ENCODE measurements around the gene MTA1.

Gene MTA1

DNA sequence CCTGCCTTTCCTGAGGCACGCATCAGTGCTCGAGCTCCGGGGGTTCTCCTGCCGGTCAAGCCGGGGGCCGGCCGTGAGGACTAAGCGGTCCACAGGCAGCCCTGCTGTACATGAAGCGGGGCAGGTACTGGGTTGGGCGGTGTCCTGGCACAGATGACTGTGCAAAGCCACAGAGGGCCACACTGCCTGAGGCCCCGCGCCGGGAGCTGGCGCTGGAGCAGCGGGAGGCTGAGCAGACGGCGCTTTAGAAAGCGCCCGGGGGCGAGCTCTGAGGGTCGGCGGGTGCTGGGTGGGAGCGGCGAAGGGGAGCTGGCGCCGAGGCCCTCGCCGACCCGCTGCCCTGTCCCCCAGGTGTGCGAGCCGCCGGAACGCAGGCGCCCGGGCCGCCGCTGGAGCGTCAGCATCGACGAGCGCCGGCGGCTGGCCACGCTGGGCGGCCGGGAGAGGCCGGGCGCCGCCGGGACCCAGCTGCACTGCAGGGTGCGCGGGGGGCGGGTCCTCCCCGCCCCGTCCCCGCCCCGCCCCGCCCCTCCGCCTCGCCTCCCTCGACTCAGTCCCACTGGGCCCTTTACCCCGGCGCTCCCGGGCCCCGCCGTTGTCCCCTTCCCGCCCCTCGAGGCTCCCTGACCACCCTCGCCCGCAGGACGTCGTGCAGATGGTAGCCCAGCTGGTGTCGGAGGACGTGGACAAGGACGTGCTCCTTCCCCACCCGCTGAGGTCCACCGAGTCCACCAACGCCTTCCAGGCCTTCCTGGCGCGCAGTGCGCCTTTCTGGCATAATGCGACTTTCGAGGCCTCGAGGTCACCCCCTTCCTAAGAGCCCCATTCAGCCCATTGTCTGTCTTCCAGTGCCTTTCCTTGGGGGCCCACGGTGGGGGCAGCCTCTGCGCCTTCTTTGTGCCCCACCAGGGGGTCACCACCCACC lies 8.3 kb upstream of the MTA1 start:
- peak in 1 of 2 donors; percentile 45 for DNase-seq

DNA sequence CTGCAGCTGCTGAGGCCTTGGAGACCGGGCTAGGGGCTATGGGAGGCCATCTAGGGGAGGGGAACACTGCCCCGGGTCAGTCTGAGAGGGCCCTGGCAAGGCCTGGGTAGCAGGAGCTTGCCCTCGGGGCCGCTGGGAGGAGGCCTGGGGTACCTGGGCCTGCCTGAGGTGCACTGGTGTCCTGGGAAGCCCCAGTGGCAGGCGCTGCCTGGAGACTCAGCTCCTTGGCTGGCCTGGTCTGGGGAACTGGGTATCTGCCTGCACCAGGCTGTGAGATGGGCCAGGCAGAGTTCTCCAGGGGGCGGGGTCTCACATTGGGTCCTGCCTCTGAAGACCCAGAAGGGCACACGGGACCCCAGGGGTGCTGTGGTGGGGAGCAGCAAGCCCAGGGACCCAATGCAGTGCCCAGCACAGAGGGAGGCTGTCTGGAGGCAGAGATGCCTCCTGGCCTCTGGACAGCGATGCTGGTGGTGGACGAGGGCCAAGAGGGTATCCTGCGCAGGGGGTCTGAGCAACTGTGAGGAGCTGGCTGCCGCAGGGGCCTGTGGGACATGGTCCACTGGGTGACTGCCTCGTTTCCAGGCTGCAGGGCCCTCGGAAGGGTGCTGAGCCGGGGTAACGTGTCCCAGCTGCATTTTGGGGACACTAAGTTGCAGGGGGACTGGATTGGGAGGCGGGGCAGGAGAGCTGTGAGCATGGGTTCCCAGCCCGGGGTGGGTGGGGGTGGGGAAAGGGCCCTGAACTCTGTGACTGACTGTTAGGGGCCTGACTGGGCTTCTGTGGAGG lies 7.4 kb upstream of the MTA1 start:
- no peak for DNase-seq

DNA sequence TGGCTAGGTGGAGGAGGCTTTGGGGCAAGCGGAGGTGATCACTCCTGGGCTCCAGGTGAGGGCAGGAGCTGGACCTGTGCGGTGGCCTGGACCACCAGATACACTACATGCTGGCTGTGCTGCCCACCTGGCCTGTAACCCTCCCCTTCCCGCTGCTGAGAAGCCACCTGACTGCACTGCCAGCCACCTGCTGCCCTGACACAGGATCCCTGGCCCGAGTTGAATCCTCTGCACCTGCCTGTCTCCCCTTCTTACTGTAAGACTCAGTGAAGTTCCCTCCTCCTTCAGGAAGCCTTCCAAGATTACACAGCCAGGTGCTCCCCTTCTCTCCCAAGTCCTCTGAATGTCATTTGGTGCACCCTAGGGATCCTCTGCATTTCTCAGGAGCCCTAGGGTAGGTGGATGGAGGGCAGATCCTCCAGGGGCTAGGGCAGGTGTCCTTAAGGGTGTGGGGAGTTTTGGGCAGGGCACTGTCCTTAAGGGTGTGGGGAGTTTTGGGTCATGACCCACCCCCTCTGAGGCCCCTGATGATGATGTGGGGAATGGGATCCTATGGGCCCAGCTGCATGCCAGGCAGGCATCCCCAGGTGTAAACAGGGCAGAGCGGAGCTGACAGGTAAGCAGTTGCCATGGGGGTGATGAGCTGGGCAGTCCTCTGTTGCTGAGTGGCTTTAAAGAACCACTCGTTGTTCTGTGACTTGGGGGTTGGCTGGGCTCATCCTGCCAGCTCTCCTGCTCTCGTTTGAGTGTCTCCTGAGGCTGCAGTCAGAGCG lies 6.7 kb upstream of the MTA1 start:
- DNase-seq, result no peak

DNA sequence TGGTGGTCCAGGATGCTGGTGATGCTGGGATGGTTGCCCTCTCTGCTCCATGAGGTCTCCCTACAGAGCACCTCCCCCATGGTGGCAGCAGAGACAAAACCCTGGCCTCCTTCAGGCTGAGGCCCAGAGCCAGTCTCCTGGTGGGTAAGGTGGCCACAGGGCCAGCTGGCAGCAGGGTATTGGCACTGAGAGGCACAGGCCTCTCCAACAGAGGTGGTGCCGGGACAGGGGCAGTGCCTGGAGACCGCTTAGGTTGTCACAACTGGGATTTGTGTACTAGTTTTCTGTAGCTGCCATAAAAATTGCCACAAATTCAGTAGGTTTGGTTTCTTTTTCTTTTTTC lies 6.1 kb upstream of the MTA1 start:
- DNase-seq, result no peak

DNA sequence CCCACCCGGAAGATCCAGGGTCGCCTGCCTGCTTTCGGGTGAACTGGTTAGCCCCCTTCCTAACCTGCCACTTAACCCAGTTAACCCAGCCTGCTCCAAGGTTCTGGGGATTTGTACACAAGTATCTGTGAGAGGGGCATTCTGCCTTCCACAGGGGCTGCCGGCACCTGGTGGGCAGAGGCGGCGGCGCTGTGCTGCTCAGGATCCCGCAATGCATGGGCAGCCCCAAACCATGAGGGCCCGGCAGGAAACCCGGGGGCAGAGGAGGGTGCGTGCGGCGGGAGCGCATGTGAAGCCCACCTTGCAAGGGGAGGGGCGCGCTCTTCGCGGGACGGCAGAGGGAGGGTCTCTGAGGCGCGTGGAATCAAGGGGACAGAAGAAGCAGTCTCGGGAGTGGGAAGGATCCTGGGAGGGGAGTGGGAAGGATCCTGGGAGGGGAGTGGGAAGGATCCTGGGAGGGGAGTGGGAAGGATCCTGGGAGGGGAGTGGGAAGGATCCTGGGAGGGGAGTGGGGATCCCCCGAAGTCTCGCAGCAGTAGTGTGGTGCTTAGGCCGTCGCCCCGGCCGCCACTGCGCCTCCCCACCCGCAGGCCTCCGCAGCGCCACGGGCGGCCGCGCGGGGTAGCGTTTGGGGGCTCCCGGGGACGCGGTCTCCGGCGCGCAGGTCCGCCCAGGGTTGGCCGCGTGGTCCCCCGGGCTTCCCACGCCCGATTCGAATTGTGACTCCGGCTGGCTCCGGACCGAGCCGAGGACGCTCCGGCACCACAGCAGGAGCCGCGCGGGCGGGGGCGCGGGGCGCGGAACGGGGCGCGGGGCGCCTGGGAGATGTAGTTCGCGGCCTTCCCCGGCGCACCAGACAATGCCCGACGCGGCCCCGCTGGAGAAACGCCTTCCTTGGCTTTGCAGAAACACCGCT lies 4.9 kb upstream of the MTA1 start:
- peak; percentile 73 to 75 for DNase-seq

DNA sequence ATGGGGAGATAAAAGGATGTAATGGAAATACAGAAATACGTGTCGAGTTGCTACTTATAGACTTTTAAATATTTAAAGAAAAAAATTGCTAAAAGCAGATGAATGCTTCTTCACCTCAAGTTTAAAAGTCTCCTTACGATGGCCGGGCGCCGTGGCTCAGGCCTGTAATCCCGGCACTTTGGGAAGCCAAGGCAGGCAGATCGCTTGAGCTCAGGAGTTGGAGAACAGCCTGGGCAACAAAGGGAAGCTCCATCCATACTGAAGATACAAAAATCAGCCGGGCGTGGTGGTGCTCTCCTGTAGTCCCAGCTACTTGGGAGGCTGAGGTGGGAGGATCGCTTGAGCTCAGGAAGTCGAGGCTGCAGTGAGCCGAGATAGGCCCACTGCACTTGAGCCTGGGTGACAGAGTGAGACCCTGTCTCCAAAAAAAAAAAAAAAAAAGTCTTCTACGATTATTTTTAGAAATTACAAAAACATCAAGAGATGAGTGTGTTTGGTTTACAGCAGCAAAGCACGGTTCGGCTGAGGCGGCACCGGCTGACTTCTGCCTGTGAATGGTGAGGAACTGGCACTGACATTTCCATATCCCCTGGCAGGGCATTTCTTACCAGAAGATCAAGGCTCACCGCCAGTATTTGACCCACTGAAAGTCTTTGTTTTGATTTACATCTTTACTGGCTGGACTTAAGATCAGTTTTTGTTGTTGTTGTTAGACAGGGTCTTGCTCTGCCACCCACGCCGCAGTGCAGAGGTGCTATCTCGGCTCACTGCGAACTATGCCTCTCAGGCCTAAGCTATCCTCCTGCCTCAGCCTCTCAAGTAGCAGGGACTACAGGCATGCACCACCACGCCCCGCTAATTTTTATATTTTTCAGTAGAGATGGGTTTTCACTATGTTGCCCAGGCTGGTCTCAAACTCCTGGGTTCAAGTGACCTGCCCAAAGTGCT lies 3.9 kb upstream of the MTA1 start:
- DNase-seq, result no peak

DNA sequence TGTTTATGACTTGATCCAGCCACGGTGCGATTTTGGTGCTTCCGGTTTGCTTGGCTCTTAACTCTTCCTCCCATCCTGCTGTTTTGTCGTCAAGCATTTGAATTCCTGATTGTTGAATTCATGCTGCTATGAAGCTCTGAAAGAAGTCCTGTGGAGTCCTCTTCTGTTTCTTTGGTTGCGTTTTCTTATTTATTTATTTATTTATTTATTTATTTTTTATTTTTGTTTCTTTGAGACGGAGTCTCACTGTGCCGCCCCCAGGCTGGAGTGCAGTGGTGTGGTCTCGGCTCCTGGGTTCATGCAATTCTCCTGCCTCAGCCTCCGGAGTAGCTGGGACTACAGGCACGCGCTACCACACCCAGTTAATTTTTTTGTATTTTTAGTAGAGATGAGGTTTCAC lies 3.0 kb upstream of the MTA1 start:
- DNase-seq, result no peak

DNA sequence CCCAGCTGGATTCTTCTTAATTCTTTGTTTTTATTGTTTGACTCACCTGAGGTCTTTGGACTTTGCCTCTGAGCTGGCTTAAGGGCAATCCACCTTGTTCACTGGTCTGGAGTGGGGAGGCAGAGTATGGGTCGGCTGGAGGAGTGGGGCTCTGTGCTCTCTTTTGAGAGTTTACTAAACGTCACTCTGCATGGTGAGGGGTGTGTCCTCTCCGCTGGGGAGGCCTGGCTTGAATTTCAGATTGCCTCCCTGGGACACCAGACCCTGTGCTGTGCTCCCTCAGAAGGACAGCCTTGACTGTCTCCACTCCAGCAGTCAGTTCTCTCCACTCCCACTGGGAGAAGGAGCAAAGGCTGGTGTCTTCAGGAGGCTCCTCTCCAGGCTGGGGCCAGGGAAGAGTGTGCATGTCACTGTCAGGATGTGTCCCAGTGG lies 1.9 kb upstream of the MTA1 start:
- DNase-seq, result no peak

DNA sequence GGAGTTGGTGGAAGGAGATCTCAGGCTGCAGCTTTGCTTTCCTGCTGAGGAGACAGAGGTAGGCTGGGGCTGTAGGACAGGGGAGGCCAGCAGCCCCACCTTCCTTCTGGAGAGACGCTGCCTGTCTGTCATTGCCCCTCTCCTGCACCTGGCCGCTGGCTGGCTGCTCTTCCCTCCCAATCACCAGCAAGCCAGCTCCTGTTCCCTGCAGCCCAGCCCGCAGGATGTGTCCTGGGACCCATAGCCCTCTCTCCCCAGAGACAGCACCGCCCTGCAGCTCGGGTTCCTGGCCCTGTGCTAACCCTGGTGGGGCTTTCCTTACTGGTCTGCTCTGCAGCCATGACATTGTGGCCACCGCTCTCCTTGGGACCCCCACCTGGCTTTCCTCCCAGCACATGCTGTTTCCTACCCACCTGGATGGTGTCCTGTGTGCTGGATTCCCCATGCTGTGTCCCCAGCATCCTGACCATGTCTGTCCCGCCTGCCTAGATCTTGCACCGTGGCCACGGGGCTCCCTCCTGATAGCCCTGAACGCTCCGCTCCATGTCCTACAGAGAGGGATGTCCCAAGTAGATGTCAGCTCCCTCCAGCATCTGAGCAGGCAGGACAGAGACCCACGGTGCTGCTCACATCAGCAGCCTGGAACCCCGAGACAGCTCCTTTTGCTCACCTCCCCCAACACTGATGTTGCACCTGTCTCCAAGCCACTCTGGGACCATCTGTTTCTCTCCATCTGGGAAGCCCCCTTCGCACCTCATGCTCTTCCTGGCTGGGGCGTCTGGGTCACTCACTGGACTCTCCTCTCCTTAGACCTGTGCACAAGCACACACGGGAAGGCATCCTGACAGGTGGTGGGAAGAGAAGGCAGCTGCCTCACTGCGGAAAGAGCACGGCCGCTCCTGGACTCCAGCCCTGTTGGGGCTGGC lies 1.1 kb upstream of the MTA1 start:
- no peak for DNase-seq

DNA sequence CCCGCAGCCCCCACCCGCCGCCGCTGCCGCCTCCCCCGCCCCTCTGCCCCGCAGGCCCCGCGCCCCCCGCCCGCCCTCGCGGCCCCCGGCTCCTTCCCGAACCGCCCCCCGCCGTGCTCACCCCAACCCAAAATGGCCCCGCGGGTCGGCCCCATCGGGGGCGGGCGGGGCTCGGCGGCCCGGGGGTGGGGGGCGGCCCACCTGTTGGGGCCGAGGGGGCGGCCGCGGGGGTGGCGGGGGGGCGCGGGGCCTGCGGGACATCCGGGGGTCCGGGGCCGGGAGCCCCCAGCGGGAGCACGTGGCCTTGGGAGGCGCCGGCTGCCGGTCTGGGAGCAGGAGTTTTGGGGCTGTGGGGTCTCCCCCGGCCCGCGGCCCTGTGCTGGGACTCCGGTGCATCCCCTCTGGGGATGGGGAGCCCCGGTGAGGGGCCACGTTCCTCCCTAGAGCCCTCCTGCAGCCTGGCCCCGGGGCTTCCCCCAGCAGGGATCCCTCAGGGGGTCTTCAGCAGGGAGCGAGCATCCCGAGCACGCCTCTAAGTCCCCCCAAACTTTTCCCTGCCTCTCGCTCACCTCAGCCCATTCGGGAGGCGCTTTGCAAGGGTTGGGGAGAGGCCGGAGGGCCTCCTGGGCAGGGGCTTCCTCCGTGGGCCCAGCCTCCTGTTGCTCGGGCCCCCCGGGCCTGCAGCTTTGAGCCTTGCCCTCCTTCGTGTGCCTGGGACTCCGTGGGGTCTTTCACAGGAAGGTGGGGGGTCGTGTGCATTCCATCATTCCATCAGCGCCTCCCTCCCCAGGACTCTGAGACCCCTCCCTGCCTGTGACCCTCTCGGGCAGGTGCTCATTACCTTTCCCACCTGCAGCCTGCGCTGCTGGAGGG lies 710 bp downstream of the MTA1 start:
- DNase-seq, result no peak

DNA sequence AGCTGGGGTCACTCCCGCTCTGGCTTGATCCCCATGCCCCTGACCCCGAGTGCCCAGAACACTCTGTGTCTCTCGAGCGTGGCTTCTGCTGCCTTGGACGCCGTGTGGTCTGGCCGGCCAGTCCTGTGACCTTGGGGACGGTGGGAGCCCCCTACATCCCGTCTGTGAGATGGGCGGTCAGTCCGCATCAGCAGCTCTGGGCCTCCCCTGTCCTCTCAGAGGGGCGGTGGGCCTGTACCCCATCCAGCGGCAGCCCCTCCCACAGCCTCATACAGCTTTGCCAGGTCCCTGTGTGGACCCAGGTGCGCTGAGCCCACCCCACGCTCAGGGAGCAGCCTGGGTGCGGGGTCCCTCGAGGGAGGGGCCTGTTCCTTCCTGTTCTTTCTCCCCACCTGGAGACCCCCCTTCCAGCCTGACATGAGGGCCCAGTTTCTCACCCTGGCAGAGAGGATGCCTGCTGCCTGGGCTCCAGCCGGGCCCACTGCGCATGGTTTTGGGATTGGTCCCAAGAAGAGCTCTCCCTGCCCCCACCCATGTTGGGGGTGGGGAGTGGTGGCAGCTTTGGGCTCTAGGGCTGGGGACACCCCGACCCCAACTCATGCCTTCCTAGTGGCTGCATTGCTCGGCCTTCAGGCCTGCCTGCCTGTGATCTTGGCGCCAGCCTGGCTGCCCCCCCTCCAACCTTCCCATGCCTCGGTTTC lies 1.5 kb downstream of the MTA1 start:
- no peak for DNase-seq

DNA sequence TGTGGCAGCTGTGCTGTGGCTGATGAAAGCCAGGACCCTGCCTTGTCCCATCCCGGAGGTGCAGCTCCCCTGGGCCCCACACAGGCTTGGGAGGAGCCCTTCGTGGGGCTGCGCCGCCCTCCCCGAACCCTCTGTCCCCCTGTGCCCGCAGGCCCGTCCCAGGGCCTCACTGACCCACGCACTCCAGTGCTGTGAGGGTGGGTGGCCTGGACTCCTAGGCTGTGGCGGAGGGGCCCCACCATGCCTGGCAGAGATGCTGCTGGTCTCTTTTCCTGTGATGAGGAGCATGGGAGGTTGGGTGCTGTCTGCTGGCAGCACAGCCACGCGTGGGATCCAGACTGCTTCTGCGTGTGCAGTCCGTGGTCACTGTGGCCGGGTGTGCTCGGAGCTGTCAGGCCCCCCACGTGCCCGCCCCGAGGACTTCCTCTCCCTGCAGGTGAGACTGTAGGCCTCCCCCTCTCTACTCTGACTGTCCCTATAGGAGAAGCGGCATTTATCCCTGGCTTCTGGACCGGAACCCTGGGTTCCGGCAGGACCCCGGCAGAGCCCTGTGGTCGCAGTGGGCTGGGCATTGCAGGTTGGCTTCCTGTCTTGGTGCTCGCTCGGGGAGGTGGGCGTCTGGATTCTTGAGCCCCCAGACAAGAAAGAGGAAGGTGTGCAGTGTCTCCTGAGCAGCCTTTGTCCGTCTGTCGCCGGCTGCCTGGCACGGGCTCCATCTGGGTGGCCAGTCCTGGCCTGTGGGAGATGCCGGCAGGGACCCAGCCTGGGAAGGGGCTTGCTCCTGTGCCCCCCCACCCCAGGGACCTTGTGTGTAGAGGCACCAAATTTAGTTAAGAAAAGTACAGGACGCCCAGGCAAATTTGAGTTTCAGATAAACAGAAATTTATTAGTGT lies 2.3 kb downstream of the MTA1 start:
- DNase-seq, result no peak

DNA sequence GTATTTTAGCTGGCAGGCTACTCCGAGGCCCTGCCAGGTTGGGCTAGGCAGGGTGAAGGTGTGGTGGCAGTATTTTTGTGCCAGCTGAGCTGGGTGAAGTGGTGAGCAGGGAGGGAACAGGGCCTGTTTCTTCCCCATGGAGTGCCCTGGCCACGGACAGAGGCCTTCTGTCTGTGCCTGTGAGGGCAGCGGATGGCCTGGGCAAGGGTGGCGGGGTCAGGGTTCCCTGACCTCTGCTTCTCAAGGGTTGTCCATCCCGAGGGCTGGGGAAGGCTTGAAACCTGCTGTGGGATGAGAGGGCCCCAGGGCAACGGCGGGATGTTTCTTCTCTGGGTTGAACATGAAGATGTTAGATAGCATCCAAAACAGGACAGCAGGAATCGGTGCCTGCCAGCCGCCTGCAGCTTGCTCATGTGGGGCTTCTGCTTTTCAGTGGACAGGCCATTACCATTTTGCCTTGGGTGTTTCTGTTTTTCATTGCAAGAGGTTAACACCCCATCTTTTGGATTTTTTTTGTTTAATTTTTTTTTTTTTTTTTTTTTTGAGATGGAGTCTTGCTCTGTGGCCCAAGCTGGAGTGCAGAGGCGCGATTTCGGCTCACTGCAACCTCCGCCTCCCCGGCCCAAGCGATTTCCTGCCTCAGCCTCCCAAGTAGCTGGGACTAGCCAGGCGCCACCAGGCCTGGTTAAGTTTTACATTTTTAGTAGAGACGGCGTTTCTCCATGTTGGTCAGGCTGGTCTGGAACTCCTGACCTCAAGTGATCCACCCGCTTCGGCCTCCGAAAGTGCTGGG lies 3.3 kb downstream of the MTA1 start:
- no peak for DNase-seq

DNA sequence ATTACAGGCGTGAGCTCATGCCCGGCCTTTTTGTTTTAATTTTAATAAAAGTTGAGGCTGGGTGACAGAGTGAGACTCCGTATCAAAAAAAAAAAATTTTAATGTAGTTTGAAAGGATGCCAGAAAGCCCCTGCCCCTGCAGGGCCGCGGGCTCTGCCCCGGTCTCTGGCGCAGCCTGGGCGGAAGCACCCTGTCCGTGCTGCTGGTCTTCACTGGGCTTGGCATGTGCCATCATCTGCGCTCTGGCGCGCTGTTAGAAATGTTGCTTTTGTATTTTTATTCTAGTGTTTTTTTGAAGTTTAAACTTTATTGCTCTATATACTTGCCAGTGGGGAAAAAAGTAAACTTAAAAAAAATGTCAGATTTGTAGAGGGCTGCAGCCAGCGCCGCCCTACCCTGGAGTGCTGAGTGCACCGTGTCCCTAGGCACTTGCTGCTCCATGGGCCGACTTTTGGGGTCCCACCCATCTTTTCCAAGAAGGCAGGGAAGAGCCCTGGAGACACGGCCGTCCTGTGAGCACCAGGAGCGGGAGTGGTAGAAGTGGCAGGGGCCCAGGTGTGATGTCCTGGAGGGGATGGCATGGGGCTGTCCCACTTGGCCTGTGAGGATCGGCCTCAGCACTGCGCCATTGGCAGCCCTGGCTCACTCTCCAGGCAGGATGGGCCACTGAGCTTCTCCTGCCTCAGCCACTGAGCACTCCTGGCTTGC lies 4.0 kb downstream of the MTA1 start:
- no peak for DNase-seq

DNA sequence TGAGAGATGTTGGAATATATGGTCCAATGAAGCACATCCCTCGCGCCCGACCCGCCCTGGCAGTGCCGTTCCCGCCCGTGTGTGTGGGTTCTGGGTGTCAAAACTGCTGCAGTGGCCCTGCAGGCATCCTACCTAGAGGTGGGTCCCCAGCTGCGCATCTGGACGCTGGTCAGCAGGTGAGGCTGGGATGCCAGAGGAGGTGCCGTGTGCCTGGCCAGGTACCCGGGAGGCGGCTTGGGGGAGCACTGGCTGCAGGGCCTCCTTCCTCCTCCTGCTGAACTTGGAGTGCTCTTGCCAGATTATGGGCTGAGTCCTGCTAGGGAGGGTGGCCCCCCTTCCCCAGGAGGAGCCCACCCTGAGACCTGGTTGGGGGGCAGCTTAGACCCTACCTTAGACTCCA lies 5.2 kb downstream of the MTA1 start:
- DNase-seq, result no peak

DNA sequence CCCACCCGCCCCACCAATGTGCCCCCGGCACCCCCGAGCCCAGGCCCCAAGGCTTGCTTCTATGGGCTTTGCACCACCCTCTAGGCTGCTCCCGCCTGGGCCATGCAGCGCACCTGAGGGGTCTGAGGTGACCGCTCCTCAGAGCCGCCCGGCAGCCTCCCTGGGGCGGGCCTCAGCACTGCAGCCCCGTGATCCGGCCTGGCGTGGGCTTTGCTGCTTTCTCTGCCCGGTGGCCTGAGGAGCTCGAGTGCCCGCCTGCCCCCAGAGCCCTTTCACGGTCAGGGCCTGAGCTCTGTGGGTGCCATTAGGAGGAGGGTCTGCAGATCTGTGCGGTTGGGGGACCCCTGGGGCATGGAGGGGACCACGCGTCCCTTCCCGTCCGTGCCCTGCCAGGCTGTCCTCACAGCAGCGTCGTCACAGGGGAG lies 6.2 kb downstream of the MTA1 start:
- DNase-seq, result no peak
